Islet precursor cell (in vitro differentiated cells): Measurements from ENCODE around the gene JAG2.

Source experiments
- DNase-seq: peaks from one replicate; pipeline ENCODE4 v3.0.0-alpha.2; 2018

The JAG2 gene

DNA sequence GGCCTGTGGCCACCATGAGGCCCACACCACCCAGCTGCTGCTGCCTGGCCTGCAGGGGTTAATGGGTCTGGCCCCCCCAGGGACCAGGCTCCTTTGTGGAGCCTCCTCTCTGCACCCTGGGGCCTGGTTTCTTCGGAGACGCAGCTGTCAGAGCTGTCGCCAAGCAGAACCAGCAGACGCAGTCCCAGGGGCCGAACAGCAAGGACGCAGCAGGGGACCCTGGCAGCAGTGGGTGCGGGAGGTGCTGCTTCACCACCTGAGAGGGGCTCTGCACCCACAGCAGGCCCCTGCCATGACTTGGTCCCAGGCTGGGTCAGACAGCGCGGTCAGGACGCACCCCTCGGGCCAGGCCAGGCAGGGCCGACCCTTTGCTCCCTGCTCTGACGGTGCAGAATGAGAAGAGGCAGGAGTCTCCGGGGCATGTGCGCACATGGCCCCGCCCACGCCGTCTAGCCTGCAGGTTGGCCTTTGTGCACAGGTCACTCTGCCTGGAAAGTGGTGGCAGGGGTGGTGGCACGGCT lies 30.5 kb downstream of the JAG2 start:
- peak; percentile 52 for DNase-seq

DNA sequence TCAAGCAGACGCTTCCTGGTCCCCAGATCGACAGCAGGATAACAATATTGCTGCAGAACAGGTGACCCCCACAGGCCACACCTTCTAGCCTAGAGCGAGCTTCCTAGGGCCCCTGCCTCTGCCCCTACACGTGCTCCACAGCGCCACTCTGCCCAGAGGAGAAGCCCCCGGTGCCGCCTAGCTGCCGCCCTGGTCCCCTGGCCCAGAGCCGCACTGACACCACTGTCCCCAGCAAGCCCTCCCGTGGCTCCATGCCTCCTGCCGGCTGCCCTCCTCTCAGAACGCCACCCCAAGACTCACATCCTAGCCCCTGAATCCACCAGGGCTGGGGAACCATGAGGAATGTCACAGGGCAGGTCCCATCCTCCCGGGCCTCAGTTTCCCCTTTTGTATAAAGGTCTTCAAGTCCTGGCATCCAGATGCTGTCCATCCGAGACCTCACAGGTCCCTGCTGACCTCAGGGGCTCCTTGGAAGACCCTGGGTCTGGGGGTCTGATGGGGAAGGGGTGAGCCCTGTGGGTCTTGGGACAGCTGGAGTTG lies 31.0 kb downstream of the JAG2 start:
- no peak for DNase-seq

DNA sequence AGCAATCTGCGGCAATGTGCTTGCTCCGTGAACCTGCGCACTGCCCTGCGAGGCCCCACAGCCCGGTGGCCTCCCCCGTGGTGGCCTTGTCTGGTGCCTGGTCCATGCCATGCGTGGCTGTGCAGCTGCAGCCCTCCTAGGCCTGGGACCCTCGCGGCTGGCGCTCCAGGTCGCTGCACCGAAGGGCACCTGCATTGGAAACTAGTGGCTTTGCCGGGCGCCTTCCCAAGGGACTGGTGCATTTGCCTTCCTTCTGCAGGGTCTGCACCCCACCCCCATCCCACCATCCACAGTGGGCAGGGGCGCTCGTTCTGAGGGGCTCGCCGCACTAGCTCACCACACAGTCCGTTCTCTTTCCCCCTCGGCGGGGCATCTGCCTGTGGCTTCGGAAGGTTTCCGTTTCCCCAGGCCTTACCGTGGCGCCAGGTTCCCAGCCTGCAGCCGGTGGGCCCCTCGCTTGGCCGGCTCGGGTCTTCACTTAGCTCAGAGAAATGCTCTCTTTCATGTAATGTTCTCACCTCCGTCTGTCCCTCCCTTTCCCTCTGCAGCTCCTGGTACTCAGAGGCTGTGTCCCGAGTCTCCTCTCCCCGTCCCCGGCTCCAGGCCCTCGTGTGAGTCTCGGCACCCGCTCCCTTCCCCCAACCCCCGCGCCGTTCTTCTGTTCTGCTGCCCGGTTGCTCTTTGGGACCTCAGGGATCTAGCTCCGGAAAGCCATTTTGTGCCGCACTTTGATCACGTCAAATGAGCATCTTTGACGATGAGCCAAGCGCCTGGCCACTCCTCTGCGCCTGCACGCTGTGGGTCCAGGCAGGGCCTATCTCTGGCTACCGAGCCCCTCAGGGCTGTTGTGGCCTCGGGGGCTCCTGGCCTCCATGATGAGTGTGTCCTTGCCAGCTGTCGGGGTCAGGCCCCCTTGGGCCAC lies 31.9 kb downstream of the JAG2 start:
- DNase-seq = no peak

GRCh38 chr14:105135700-105136395 lies 32.7 kb downstream of the JAG2 start:
- DNase-seq = no peak

GRCh38 chr14:105132921-105133654 lies 35.5 kb downstream of the JAG2 start:
- DNase-seq = no peak

GRCh38 chr14:105131241-105131640 lies 37.3 kb downstream of the JAG2 start:
- no peak for DNase-seq

DNA sequence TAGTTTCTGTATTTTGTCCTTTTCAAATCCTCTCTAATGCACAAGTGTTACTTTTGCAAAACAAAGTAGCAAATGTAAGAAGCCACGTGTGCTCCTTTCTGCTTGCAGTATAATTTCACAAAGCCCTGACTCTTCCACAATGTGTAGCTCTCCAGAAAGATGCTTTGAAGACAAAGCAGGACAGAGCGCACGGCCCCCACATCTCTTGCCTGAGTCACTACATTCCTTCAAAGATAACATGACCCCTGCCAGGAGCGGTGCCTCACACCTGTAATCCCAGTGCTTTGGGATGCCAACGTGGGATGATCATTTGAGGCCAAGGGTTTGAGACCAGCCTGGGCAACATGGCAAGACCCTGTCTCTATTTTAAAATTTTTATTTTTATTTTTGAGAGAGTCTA lies 40.5 kb downstream of the JAG2 start:
- no peak for DNase-seq

GRCh38 chr14:105126981-105127329 lies 41.6 kb downstream of the JAG2 start:
- DNase-seq = no peak

GRCh38 chr14:105126126-105126980 lies 42.2 kb downstream of the JAG2 start:
- no peak for DNase-seq

DNA sequence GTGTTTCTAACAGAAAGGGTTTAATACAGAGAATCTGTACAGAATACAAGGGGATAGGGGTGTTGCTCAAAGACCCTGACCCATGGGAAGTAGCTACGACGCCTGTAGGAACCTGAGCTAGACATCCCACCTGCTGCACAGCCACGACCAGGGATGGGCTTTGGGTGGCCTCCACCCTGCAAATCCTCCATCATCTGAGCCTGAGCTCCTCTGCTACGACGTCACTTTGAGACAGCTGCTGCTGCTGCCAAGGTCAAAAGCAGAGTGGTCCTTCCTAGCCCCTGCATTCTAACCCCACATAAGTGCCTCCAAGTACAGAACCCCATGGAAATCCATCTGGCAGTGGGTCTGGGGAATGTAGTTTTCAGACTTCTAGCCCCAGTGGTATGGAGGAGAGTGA lies 43.8 kb downstream of the JAG2 start:
- no peak for DNase-seq

DNA sequence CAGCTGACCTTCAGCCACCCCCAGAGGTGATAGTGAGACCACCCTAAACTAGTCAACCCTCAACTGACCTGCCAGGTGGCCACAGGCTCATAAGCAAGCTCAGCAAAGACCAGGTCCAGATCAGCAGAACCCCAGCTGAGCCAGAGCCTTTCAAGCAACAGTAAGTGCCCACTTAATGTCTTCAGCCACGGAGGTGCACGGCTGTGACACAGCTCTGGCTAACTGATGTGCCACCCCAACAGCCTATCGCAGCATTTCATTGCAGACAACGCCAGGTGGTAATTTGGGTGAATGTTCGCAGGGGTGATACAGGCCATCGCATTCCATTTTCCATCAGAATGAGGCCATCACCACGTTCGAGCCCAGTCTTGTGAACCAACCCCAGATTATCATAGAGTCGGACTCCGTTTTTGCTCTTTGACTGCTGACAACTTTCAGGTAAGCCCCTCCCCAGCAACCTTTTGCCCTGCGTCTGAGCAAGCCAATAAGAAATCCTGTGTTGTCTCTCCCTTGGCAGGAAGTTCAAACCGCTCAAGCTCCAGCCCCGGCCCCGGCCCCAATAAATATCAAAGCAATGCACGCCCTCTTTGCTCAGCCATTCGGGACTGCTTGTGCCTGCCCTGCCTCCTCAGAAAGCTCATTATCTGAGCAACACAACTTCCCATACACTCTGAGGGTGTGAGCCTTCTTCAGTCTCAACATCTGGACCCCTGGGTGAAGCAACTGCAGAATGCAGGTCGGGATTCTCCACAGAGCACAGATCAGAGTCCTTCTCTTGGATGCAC lies 44.4 kb downstream of the JAG2 start:
- no peak for DNase-seq

DNA sequence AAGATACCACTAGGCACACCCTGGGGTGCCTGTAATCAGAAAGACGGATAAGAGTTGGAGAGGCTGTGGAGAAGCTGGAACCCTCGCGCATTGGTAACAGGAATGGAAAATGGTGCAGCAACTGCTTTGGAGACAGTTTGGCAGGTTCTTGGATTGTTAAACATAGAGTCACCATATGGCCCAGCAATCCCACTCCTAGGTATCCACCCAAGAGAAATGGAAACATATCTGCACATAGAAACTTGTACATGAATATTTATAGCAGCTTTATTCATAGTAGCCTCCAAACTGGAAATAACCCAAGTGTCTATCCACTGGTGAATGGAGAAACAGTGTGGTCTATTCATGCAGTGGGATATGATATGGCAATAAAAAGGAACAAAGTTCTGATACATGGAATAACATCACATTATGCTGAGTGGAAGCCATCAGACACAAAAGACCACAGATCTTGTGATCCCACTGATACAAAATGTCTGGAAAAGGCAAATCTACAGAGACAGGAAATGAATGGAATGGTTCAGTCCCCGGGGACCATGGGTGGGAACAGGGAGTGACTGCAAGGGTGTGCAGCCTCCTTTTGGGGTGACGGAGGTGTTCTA lies 45.4 kb downstream of the JAG2 start:
- no peak for DNase-seq

- DNase-seq = no peak
These were observed 48.5 kb downstream of the JAG2 start for GRCh38 chr14:105120056-105120455.

GRCh38 chr14:105119408-105120025 lies 49.1 kb downstream of the JAG2 start:
- DNase-seq = peak; percentile 28

DNA sequence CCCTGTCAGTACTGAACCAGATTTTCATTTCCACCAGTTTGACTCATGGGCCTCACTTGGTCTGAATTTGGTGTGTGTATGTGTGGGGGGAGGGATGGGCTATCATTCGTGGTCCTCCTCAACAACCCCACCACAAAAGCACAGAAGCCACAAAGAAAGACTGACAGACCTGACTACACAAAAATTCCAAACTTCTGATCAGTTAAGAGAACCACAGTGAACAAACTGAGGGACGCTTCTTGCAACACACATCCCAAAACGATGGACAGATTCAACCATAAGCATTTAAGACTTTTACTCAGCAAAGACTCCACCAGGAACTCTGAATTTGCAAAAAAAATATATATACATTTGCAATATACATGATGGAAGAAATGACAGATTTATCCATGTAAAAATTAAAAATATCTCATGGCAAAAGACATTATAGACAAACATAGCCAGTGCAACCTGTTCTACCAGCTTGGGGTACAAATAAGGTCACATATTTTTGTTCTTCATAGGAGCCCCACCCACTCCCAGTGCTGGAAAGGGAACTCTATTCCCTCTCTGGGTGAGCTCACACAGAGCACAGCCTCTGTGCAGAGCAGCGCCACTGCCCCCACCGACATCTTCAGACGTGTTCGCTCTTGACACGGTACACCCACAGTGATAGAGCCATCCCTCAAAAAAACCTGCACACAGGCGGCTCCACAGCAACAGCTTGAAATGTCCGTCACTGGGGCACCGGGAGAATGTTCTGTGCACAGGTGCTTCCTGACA lies 49.7 kb downstream of the JAG2 start:
- no peak for DNase-seq

- DNase-seq = no peak
These were observed 50.7 kb downstream of the JAG2 start for GRCh38 chr14:105117710-105118385.

GRCh38 chr14:105117257-105117646 lies 51.3 kb downstream of the JAG2 start:
- peak; percentile 42 for DNase-seq

DNA sequence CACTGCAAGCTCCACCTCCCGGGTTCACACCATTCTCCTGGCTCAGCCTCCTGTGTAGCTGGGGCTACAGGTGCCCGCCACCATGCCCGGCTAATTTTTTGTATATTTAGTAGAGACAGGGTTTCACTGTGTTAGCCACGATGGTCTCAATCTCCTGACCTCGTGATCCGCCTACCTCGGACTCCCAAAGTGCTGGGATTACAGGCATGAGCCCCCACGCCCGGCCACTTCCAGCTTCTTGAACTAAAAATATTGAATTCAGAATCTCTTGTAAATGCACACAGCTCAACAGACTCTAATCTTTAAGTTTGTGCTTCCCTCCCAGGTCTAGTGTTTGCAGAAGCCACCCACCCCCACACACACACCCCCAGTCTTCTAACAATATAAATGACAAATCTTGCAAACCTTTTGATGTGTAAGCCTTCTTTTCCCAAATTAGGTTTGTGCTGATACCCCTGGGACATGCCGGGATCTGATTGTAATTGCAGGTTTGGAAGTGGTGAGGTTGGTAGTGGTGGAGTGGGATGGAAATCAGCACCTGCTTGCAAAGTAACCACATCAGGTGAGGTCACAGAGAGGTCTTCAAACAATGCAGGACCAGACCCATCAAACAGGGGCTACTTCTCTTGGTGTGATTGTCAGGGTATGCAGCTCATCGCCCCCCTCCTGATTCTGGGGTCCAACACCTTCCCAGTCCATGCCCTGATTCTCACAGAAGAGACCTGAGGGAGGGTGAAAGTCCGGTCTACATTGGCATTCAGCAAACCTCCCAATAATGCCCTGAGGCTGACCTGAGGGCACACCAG lies 51.9 kb downstream of the JAG2 start:
- DNase-seq = peak; percentile 30
